ENCODE measurements around the gene TRRAP.

TRRAP gene

GRCh38 chr7:98993024-98993897 is 114.9 kb downstream of the TRRAP start:
- DNase-seq: no peak

GRCh38 chr7:98994046-98994944 is 116.0 kb downstream of the TRRAP start:
- DNase-seq: no peak

GRCh38 chr7:98995111-98995510 is 116.8 kb downstream of the TRRAP start:
- no peak for DNase-seq

GRCh38 chr7:98995523-98996149 is 117.3 kb downstream of the TRRAP start:
- DNase-seq: no peak

GRCh38 chr7:98996150-98996552 is 117.8 kb downstream of the TRRAP start:
- DNase-seq: no peak

GRCh38 chr7:98997846-98998245 is 119.5 kb downstream of the TRRAP start:
- no peak for DNase-seq

- no peak for DNase-seq
Measured at GRCh38 chr7:98998821-98999725, 120.7 kb downstream of the TRRAP start.

GRCh38 chr7:99000196-99000903 is 122.0 kb downstream of the TRRAP start:
- DNase-seq: no peak

- DNase-seq: no peak
Measured at GRCh38 chr7:99000904-99001465, 122.7 kb downstream of the TRRAP start.

GRCh38 chr7:99001482-99002147 is 123.3 kb downstream of the TRRAP start:
- DNase-seq: no peak

GRCh38 chr7:99002148-99002826 is 124.0 kb downstream of the TRRAP start:
- no peak for DNase-seq

GRCh38 chr7:99002827-99003212 is 124.5 kb downstream of the TRRAP start:
- no peak for DNase-seq

GRCh38 chr7:99003419-99003818 is 125.1 kb downstream of the TRRAP start:
- no peak for DNase-seq

GRCh38 chr7:99004216-99004615 is 125.9 kb downstream of the TRRAP start:
- no peak for DNase-seq

GRCh38 chr7:99004781-99005500 is 126.6 kb downstream of the TRRAP start:
- no peak for DNase-seq

- DNase-seq: no peak
Measured at GRCh38 chr7:99005776-99006175, 127.4 kb downstream of the TRRAP start.

GRCh38 chr7:99006739-99007424 is 128.6 kb downstream of the TRRAP start:
- DNase-seq: no peak

- no peak for DNase-seq
Measured at GRCh38 chr7:99008181-99008631, 129.9 kb downstream of the TRRAP start.

Measured in activated effector memory CD4-positive, alpha-beta T cell treated with Interleukin-2 at 50 U/mL for 16 hours (primary cell).